Measurements from ENCODE around the gene RFX8. TPM values are rescaled to one million over a fixed set of nuclear protein-coding genes. Genes with fewer than 3 reads are reported as not detected.

The RFX8 gene
- polyA plus RNA-seq, 1 of the 3 experiments (the other 2 are of a cell fraction), result 0.07 TPM

DNA sequence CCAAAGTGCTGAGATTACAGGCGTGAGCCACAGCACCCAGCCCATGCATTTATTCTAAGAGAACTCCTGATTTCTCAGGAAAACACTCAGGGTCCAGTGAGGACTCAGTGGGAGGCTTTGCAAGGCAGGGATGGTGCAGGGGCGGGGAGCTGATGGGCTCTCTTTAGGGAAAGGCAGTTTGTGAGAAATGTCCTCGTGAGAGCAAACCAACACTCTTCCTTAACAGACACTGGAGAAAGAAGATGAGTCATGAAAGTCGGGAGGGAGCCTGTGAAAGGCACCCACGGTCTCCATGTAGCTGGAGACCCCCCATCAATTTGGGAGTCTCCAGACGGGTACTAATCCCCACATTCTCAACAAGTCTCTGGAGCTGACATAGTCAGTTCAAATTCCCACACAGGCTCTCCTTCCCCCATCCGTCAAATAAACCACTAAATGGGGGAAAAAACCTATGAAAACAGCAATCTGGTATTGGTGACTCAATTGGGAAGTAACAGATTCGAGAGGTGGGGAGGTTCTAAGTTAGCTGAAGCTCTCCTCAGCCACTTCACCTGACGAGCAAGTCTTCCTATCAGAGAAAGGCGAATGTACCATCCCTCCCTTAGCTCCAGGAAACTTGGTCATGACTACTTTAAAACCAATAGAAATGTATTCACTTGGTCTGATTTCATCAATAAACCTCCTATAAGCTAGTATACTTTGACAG lies 76.6 kb downstream of the RFX8 start:
- no peak overlapping the region for H3K9ac ChIP-seq
- no peaks in the 10 kb centered on the region for H3K9me3 ChIP-seq

DNA sequence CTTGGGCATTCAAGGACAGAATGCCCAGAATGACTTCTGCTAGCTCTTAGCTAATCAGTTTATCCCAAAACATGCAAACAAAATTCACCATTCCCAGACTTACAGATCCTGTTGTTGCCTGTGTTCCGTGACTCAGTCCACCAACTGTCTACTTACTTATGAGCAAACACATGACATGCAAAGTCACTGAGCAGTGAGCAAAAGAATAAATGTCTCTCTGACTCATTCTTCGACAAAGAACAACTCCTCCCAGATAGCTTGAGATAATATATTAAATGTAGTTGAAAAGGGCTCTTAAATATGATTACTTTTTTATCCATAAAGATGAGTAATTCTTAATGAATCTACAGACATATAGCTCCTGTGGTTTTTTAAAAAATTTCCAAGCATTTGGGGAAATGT lies 78.6 kb downstream of the RFX8 start:
- ChIA-PET POLR2A (no interaction called here), CTCF (interaction anchor here (0.8 to 5.4 kb wide), 3 partner anchors 9 to 56 kb away, joined by 4 to 34 read pairs (median 6); partner anchors contain the start of gene CREG2)
- 12% methylated on average over 2 of the region's 2 CpGs for WGBS (ENCODE audit: low lambda C conversion rate)
- Histone ChIP-seq H3K4me1 (ENCODE audit: control insufficient read depth in 1 of 2, insufficient read depth in 2 of 2, low read depth in 1 of 2, low read length in 1 of 2) (peaks cover 0 to 8% of the 10 kb centered on the region in 2 experiments; a peak in 2 of 4 replicates), H3K9me3 (no peaks in the 10 kb centered on the region), H2AFZ (ENCODE audit: low read depth) (peak overlapping the region; percentile 75; the same call in 1 of the 2 replicates), H3K9ac (peak overlapping the region; percentile 53; the same call in 1 of the 2 replicates), H3K4me3 (ENCODE audit: low read depth in 2 of 2, low read length in 1 of 2) (peak overlapping the region; percentile 6 to 23; a peak in 3 of 4 replicates), H3K79me2 (ENCODE audit: insufficient read depth) (no peaks in the 10 kb centered on the region), H3K27me3 (ENCODE audit: insufficient read depth) (no peaks in the 10 kb centered on the region), H3K27ac (ENCODE audit: low read depth in 2 of 2, low read length in 1 of 2) (peak overlapping the region in 1 of 2 experiments; percentile 88; a peak in 3 of 4 replicates), H3F3A (replicated peaks; ENCODE audit: insufficient read depth) (peaks cover 15% of the 10 kb centered on the region), H4K20me1 (ENCODE audit: insufficient read depth) (no peaks in the 10 kb centered on the region), H3K4me2 (peak overlapping the region; percentile 61), H3K9me2 (no peaks in the 10 kb centered on the region), H3K36me3 (replicated peaks in 1 of 2; ENCODE audit: control insufficient read depth in 1 of 2, insufficient read depth in 2 of 2, low read length in 1 of 2) (no peaks in the 10 kb centered on the region)
- no peak for DNase-seq
- 0 out of 2 replicates have a peak, but pooled peaks have one; percentile 22 for TF ChIP-seq NFIC (IDR thresholded peaks at IDR 0.05; ENCODE audit: borderline replicate concordance)
- TF ChIP-seq, protein P1, sequence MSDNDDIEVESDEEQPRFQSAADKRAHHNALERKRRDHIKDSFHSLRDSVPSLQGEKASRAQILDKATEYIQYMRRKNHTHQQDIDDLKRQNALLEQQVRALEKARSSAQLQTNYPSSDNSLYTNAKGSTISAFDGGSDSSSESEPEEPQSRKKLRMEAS (IDR thresholded peaks at IDR 0.05; ENCODE audit: low read depth), result peak; percentile 53; the same call in 1 of the 2 replicates
- peak; percentile 82 for TF ChIP-seq JUND (IDR thresholded peaks at IDR 0.05)
- TF ChIP-seq RFX5 (IDR thresholded peaks at IDR 0.05; ENCODE audit: low read length), result no peak
- TF ChIP-seq POLR2AphosphoS5 (IDR thresholded peaks at IDR 0.05; ENCODE audit: low read depth, low read length), result peak; percentile 19; the same call in 1 of the 2 replicates
- peak in 1 of 2 experiments; percentile 57; a peak in 1 of 4 replicates for TF ChIP-seq EP300 (IDR thresholded peaks at IDR 0.05; ENCODE audit: borderline replicate concordance in 1 of 2, low read depth in 1 of 2, low read length in 1 of 2)
- 0 out of 2 replicates have a peak, but pooled peaks have one; percentile 13 for TF ChIP-seq RXRA (IDR thresholded peaks at IDR 0.05; ENCODE audit: borderline replicate concordance, low read depth)
- no peak for TF ChIP-seq EZH2phosphoT487 (IDR thresholded peaks at IDR 0.05; ENCODE audit: borderline replicate concordance, low read depth)
- TF ChIP-seq, protein P2, sequence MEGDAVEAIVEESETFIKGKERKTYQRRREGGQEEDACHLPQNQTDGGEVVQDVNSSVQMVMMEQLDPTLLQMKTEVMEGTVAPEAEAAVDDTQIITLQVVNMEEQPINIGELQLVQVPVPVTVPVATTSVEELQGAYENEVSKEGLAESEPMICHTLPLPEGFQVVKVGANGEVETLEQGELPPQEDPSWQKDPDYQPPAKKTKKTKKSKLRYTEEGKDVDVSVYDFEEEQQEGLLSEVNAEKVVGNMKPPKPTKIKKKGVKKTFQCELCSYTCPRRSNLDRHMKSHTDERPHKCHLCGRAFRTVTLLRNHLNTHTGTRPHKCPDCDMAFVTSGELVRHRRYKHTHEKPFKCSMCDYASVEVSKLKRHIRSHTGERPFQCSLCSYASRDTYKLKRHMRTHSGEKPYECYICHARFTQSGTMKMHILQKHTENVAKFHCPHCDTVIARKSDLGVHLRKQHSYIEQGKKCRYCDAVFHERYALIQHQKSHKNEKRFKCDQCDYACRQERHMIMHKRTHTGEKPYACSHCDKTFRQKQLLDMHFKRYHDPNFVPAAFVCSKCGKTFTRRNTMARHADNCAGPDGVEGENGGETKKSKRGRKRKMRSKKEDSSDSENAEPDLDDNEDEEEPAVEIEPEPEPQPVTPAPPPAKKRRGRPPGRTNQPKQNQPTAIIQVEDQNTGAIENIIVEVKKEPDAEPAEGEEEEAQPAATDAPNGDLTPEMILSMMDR (IDR thresholded peaks at IDR 0.05), result no peak
- peak; percentile 90 for TF ChIP-seq FOSL2 (IDR thresholded peaks at IDR 0.05; ENCODE audit: borderline replicate concordance, low read depth)
- TF ChIP-seq TCF12 (IDR thresholded peaks at IDR 0.05), result peak; percentile 79
- TF ChIP-seq TEAD4 (IDR thresholded peaks at IDR 0.05; ENCODE audit: borderline replicate concordance, insufficient read depth), result peak; percentile 38; the same call in 1 of the 2 replicates

More for the DNA sequence above, 76.6 kb downstream of the RFX8 start:
- ChIA-PET POLR2A (no interaction called here), CTCF (interaction anchor here (1.0 to 5.4 kb wide), 3 partner anchors 11 to 57 kb away, joined by 4 to 34 read pairs (median 13); partner anchors contain the start of gene CREG2)
- no peak overlapping the region for H3K4me3 ChIP-seq (ENCODE audit: low read depth in 2 of 2, low read length in 1 of 2)
- no peaks in the 10 kb centered on the region for H3K79me2 ChIP-seq (ENCODE audit: insufficient read depth)
- no peak overlapping the region for H2AFZ ChIP-seq (ENCODE audit: low read depth)
- no peak for DNase-seq
- H3F3A ChIP-seq (replicated peaks; ENCODE audit: insufficient read depth), result peaks cover 15% of the 10 kb centered on the region
- TF ChIP-seq NRF1 (IDR thresholded peaks at IDR 0.05; ENCODE audit: low read depth, low read length) (no peak), YY1 (IDR thresholded peaks at IDR 0.05; ENCODE audit: low read depth) (no peak), PBX3 (IDR thresholded peaks at IDR 0.05) (no peak), RAD21 (IDR thresholded peaks at IDR 0.05; ENCODE audit: low read length) (no peak), MXI1 (IDR thresholded peaks at IDR 0.05; ENCODE audit: low read depth, low read length) (no peak), FOXM1 (IDR thresholded peaks at IDR 0.05; ENCODE audit: low read depth) (no peak), FOSL2 (IDR thresholded peaks at IDR 0.05; ENCODE audit: borderline replicate concordance, low read depth) (no peak), RCOR1 (IDR thresholded peaks at IDR 0.05; ENCODE audit: low read length) (no peak), USF2 (IDR thresholded peaks at IDR 0.05; ENCODE audit: borderline replicate concordance, low read depth, low read length) (no peak), TAF1 (IDR thresholded peaks at IDR 0.05; ENCODE audit: borderline replicate concordance, low read depth, low read length) (no peak)
- TF ChIP-seq, protein P3, sequence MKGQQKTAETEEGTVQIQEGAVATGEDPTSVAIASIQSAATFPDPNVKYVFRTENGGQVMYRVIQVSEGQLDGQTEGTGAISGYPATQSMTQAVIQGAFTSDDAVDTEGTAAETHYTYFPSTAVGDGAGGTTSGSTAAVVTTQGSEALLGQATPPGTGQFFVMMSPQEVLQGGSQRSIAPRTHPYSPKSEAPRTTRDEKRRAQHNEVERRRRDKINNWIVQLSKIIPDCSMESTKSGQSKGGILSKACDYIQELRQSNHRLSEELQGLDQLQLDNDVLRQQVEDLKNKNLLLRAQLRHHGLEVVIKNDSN (IDR thresholded peaks at IDR 0.05; ENCODE audit: borderline replicate concordance, low read depth), result no peak
- 72% methylated on average over 10 of the region's 10 CpGs for WGBS (ENCODE audit: low lambda C conversion rate)
- no peaks in the 10 kb centered on the region for H3K9me2 ChIP-seq
- no peaks in the 10 kb centered on the region for H4K20me1 ChIP-seq (ENCODE audit: insufficient read depth)
- peaks cover 0 to 8% of the 10 kb centered on the region in 2 experiments; a peak in 2 of 4 replicates for H3K4me1 ChIP-seq (ENCODE audit: control insufficient read depth in 1 of 2, insufficient read depth in 2 of 2, low read depth in 1 of 2, low read length in 1 of 2)
- H3K27me3 ChIP-seq (ENCODE audit: insufficient read depth), result no peaks in the 10 kb centered on the region
- H3K36me3 ChIP-seq (replicated peaks in 1 of 2; ENCODE audit: control insufficient read depth in 1 of 2, insufficient read depth in 2 of 2, low read length in 1 of 2), result no peaks in the 10 kb centered on the region
- no peak overlapping the region for H3K27ac ChIP-seq (ENCODE audit: low read depth in 2 of 2, low read length in 1 of 2)
- no peak overlapping the region for H3K4me2 ChIP-seq

All from SK-N-SH (cell line).